GM21619 (cell line): ENCODE results near the gene BAIAP2.

ENCODE experiments used
- ATAC-seq: cut with Tn5 transposase; IDR thresholded peaks from one replicate; pipeline ENCODE4 v1.9.1; 2021; ENCODE audit not compliant: unreplicated experiment

The BAIAP2 gene

GRCh38 chr17:81102869-81103268, 67.9 kb downstream of the BAIAP2 start:
- no peak for ATAC-seq

- ATAC-seq: no peak
Measured at GRCh38 chr17:81103379-81103778, 68.4 kb downstream of the BAIAP2 start.

DNA sequence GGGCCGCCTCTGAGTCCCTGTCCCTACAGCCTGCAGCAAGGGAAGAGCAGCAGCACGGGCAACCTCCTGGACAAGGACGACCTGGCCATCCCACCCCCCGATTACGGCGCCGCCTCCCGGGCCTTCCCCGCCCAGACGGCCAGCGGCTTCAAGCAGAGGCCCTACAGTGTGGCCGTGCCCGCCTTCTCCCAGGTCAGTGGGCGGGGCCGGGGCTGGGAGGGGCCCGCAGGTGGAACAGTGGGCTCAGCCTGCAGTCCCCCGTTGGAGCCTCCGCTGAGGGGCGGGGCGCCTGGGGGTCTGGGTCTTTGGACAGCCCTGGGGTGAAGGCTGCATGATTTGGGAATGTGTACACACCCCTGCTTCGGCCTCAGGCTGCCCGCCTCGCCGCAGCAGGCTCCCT, 71.8 kb downstream of the BAIAP2 start:
- no peak for ATAC-seq

DNA sequence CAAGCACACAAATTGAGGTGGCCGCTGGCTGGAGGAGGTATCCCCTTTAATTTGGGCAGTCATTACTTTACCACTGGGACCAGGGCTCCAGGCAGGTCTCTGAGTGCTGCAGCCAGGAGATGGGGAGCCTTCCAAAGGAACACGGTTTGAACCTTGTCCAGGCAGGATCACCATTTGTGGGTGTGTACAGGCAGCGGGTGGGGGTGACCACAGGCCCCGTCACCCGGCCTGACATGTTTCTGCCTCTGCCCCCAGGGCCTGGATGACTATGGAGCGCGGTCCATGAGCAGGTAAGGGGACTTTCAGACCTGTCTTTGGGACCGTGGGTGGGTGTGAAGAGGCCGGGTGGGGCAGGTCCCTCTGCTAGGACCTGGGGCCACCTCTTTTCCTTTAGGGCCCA, 73.3 kb downstream of the BAIAP2 start:
- ATAC-seq: no peak

- ATAC-seq: no peak
Measured at GRCh38 chr17:81109957-81110356, 75.0 kb downstream of the BAIAP2 start.

DNA sequence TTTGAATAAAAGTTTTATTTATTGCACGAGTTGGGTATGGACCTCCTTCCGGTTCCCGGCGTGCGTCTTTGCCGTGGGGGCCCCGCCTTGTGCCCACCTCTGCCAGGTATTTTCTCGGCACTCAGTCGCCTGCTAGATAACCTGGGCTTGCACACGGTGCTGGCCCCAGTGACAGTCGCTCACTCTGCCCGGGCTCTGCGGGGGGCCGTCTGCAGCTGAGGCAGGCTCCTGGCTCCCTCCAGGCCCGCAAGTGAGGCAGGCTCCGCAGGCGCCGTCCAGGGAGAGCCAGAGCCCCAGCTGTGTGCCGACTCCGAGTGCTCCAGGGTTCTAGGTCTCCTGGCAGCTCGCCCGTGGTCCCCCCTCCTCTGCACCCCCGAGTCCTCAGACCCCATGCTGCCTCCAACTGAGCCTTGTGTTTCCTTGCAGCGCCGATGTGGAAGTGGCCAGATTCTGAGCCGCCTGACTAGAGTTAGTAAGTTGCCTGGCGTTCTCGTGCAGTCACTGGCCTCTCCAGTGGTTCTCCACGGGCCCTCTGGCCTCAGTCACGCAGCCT, 75.6 kb downstream of the BAIAP2 start:
- ATAC-seq: no peak

GRCh38 chr17:81111066-81111465, 76.1 kb downstream of the BAIAP2 start:
- ATAC-seq: no peak

DNA sequence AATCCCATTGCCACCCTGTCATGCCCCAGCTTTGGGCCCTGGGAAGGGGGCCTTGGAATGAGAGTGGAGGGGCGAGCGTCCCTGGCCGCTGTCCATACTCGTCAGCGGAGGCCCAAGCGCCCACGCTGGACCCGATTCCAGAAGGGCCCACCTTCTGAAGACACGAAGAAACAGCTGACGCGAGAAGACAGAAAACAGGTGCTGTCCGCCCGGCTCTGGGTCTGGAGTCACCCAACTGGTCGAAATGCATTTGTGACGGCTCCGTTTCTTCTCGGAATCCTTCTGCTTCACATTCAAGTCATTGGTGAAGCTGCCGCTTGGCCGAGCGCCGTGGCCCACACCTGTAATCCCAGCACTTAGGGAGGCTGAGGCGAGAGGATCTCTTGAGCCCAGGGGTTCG, 77.5 kb downstream of the BAIAP2 start:
- no peak for ATAC-seq

DNA sequence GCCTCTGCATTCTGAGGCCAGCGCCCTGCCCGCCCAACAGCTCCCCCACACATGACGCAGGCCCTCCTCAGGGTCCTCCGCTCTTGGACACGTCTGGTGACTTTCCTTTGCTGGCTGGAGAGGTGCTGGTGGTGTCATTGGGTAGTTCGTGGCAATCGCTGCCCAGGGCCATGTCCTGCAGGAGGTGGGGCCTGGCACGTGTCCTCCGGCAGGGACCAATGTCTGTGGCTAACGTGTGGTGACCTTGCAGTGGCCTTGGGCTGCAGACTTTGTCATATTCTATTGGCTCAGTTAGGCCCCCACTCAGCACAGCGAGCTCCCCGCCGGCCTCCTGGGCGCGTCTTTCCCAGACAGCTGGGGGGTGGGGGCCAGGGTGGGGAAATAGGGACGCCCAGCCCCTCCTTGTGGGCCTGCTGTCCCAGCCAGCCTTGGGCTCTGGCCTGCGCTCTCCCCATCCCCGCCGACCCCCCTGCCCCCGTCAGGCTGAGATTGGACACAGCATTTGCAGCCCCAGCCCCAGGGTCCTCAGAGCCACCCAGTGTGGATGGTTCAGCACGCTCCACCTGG, 78.3 kb downstream of the BAIAP2 start:
- ATAC-seq: no peak

GRCh38 chr17:81114351-81115093, 79.6 kb downstream of the BAIAP2 start:
- no peak for ATAC-seq

GRCh38 chr17:81115219-81115618, 80.3 kb downstream of the BAIAP2 start:
- no peak for ATAC-seq

DNA sequence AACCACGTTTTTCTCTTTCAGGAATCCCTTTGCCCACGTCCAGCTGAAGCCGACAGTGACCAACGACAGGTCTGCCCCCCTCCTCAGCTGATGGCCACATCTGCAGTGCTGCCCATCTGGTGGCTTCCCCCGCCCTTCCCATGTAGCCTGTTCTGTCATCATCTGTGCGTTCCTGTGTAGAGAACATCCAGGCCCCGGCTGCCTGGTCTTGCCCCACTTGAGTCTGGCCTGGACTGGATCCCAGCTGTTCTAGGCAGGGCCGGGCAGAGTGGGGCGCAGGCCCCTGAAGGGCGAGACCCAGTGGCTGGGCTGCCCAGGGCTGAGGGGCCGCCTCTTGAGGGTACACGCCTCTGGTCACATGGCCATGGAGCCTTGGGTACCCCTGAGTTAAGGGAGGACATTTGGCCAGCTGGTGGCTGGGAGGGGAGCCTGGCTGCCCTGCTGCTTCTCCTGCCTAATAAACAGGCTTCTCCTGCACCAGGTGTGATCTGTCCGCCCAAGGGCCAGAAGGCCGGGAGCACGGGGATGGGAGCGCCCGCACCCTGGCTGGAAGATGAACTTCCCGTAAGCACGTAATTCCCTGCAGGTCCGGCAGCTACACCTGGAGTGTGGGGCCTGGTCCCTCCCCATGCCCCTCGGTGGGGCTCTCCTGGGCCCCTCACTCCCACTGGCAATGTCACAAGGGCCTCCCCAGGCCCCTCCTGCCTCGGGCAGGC, 81.0 kb downstream of the BAIAP2 start:
- ATAC-seq: no peak

DNA sequence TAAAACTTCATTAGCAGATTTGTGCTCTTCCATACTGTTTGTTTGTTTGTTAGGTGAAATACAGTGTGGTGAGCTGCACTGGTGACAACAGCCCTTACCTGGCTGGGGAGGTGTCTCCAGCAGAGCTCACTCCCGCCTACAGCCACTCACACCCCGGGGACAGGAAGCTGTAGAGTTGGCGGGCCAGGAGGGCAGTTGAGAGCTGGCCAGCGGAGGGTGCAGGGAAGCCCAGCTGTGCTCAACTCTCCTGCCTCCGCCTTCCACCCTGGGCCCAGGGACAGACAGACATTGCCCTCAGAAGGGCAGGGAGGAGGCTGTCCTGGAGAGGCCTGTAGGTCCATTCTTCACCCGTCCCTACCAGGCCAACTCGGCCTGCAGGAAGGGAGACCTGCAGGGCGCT, 81.8 kb downstream of the BAIAP2 start:
- no peak for ATAC-seq

DNA sequence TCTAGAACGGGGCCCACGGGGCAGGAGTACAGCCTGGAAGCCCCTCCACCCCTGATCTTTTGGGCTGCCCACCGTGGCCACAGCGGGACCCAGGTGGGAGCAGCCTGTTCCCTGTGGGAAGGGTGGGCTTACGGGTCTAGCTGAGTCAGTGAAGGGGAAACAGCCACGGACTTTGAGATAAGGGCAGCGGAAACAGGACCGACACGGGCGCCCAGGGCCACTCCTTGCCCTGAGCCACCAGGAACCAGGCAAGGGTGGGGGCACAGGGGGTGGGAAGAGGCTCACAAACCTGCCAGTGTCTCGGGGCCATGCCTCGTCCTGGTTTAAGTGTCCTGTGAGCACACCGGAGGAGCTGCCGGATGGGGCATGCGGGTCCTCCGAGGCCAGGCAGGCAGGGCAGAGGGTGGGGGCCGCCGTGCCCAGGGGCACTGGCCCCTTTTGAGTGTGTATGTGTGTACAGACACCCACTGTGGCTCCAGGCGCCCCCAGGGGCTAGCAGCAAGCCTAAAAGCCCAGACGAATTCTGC, 82.8 kb downstream of the BAIAP2 start:
- no peak for ATAC-seq

DNA sequence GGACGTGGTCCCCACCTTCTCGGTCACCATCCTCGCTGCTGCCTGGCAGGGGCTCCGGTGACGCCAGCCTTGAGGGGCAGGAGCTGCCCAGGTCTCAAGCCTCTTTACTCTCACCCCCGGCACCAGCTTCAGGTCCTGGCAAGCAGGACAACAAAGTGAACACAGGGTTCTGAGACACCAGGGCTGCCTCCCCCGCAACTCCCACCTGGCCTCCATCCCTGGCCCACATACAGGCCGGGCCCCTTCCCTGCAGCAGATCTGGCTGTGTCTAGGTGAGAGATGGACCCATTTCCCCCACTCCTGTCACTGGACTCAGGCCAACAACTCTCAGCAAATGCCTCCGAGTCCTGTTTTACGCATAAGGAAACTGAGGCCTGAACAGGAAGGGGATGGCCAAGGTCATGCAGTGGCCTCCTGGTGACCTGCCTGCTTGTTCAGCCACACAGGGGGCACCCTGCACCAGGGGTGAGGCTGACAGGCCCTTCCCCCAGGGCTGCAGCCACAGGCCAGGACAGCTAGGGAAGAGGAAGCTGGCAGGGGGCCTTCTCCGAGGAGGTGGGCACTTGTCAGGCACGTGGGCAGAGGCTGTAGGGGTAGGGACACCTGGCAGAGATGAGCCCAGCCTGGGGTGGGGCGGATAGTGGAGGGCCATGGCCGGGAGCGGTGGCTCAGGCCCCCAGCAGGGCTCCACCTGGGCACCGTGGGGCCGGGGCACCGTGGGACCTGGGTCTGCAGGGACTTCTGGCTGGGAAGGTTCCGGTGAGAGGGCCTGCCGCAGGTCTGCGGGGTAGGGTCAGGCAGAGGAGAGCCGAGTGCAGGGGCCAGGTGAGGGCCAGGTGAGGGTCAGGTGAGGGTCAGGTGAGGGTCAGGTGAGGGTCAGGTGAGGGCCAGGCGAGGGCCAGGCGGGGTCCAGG, 83.6 kb downstream of the BAIAP2 start:
- no peak for ATAC-seq

DNA sequence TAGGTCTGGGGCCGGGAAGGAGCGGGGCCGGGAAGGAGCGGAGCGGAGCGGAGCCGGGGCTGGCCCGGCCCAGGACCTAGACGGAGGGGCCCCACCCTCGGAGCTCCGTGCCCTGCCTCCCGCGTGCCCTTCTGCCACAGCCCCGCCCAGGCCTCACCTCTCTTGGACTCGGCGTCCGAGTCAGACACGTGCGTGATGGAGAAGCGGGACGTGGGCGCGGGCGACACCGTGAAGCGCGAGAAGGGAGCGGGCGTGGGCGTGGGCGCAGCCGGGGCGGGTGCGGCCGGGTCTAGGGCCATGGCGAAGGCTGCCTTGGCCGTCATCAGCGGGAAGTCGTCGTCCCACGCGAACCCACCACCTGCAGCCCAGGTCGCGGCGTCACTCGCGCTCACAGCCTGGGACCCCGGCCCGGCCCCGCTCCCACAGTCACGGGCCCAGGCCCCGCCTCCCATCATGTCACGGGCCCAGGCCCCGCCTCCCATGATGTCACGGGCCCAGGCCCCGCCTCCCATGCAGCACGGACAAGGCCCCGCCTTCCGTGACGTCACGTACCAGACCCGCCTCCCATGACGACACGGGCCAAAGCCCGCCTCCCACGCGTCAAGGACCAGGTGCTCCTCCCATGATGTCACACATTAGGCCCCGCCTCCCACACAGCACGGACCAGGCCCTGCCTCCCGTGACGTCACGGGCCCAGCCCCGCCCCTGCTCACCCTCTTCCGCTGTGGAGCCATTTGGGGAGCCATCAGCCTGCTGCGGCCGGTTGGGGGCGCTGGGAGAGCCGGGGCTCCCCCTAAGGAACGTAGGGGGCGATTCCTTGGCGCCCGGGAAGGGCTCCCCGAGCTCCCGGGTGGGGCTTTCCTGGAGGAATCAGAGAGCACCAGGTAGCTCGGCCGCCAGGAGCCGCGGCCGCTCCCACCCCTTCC, 84.5 kb downstream of the BAIAP2 start:
- no peak for ATAC-seq

GRCh38 chr17:81120149-81120484, 85.2 kb downstream of the BAIAP2 start:
- no peak for ATAC-seq

- no peak for ATAC-seq
Measured at GRCh38 chr17:81120695-81121621, 86.0 kb downstream of the BAIAP2 start.
